Measurements from ENCODE around the gene NDUFS4.

DNA sequence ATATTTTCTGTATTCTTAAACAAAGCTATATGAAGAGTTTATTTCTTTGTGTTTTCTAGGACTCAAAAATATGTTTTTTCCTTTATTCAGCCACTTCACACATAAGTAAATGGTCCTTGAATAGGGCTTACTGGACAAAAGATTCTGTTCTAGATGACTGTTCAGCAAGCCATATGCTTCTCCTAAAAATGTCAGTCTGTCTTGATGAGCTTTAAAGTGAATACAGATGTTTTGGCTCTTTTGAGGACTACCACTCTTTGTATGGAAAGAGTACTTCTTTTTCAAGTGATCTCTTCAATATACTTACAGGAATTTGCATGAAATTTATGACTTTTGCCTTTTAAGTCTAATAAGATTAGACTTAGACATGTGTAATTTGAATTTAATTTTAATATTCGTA, 8.4 kb downstream of the NDUFS4 start:
- no peak for TF ChIP-seq CTCF (conservative IDR thresholded peaks at IDR 0.05 in 1 of 2, IDR thresholded peaks at IDR 0.05 in 1 of 2; ENCODE audit: extremely low read depth in 1 of 2, insufficient read depth in 1 of 2, low read depth in 1 of 2, low read length in 2 of 2)
- TF ChIP-seq EZH2 (IDR thresholded peaks at IDR 0.05; ENCODE audit: borderline replicate concordance, low read length): no peak

All from mammary epithelial cell (primary cell).